GM23248 (cell line): ENCODE data around the gene LENG9. TPM values are rescaled to one million over a fixed set of nuclear protein-coding genes. Genes with fewer than 3 reads are reported as not detected.

Source experiments
- DNase-seq: peaks from one replicate; pipeline ENCODE4 v3.0.0-alpha.2; 2015
- H2AFZ ChIP-seq: fragments of 200-600 bp; sonication (generic); 2 replicates; pipeline ENCODE4 v1.6.1; 2016; ENCODE audit warnings: antibody characterized with exemption
- H3F3A ChIP-seq: fragments of 200-600 bp; sonication (generic); 2 replicates; pipeline ENCODE4 v1.6.1; 2016; ENCODE audit warnings: mild to moderate bottlenecking, antibody characterized with exemption, mixed run types; ENCODE audit not compliant: insufficient read depth
- H3K27ac ChIP-seq: fragments of 200-600 bp; sonication (generic); 2 replicates; pipeline ENCODE4 v1.5.1; 2016; ENCODE audit warnings: mild to moderate bottlenecking
- H3K27me3 ChIP-seq: fragments of 200-600 bp; sonication (generic); replicated peaks from 2 replicates; pipeline ENCODE4 v1.6.1; 2016; ENCODE audit warnings: mild to moderate bottlenecking; ENCODE audit not compliant: insufficient read depth
- H3K36me3 ChIP-seq: fragments of 200-600 bp; sonication (generic); 2 replicates; pipeline ENCODE4 v1.6.1; 2016; ENCODE audit warnings: low read depth, mild to moderate bottlenecking
- H3K4me1 ChIP-seq: fragments of 200-600 bp; sonication (generic); 2 replicates; pipeline ENCODE4 v1.6.1; 2016; ENCODE audit warnings: mild to moderate bottlenecking; ENCODE audit not compliant: insufficient read depth
- H3K4me2 ChIP-seq: fragments of 200-600 bp; sonication (generic); one replicate; pipeline ENCODE4 v1.6.1; 2016; ENCODE audit warnings: mild to moderate bottlenecking; ENCODE audit not compliant: unreplicated experiment
- H3K4me3 ChIP-seq: fragments of 200-600 bp; sonication (generic); 2 replicates; pipeline ENCODE4 v1.5.1; 2016; ENCODE audit warnings: mild to moderate bottlenecking
- H3K79me2 ChIP-seq: fragments of 200-600 bp; sonication (generic); 2 replicates; pipeline ENCODE4 v1.6.1; 2016; ENCODE audit warnings: mild to moderate bottlenecking; ENCODE audit not compliant: insufficient read depth
- H3K9ac ChIP-seq: fragments of 200-600 bp; sonication (generic); 2 replicates; pipeline ENCODE4 v1.6.1; 2016; ENCODE audit warnings: mild to moderate bottlenecking
- H3K9me2 ChIP-seq: fragments of 200-600 bp; sonication (generic); 2 replicates; pipeline ENCODE4 v1.6.1; 2016; ENCODE audit warnings: mixed run types, mild to moderate bottlenecking, moderate library complexity; ENCODE audit not compliant: insufficient read depth
- H3K9me3 ChIP-seq: fragments of 200-600 bp; sonication (generic); one replicate; pipeline ENCODE4 v1.6.1; 2017; ENCODE audit warnings: low read depth
- H4K20me1 ChIP-seq: fragments of 200-600 bp; sonication (generic); 2 replicates; pipeline ENCODE4 v1.6.0; 2016; ENCODE audit not compliant: insufficient read depth
- EZH2 ChIP-seq: fragments of 200-600 bp; sonication (generic); IDR thresholded peaks from 2 replicates; pipeline ENCODE4 v1.6.1; 2018; ENCODE audit warnings: antibody characterized with exemption, mild to moderate bottlenecking; ENCODE audit not compliant: insufficient read depth, poor library complexity, severe bottlenecking
- EZH2phosphoT487 ChIP-seq: fragments of 200-600 bp; sonication (generic); IDR thresholded peaks from 2 replicates; pipeline ENCODE4 v1.6.1; 2018; ENCODE audit warnings: antibody characterized with exemption, moderate library complexity, mild to moderate bottlenecking, low read depth; ENCODE audit not compliant: insufficient read depth
- WGBS, 2 experiments: methylation state at CpG; one replicate each; pipeline ENCODE4 v1.1.6; 2015 to 2017; ENCODE audit warnings: low lambda C conversion rate in 2 of 2, low coverage in 1 of 2; ENCODE audit errors: missing lambda C conversion rate in 2 of 2; 5-methylcytosine and 5-hydroxymethylcytosine counted together
- in situ Hi-C: fragments of 300-500 bp; cut with MboI; formaldehyde crosslinking; loops from 2 replicates; pipeline ENCODE4 v1.15.0; 2020
- polyA plus RNA-seq: library from polyadenylated mRNA; unstranded; fragments of >200 nt; fragmentation: Nextera tagmentation; extraction: Ambion mirVana; gene quantifications from 2 replicates; pipeline ENCODE4 v1.2.1, GENCODE V29; 2016
- total RNA-seq: library from RNA; depleted of rRNA; stranded (reverse); fragments of >200 nt; shearing (Covaris generic); gene quantifications from 2 replicates; pipeline ENCODE4 v1.2.3, GENCODE V29; 2014

The LENG9 gene
- total and polyA plus RNA-seq, 2 experiments from 2014 or later: 0.41 to 13.5 TPM

DNA sequence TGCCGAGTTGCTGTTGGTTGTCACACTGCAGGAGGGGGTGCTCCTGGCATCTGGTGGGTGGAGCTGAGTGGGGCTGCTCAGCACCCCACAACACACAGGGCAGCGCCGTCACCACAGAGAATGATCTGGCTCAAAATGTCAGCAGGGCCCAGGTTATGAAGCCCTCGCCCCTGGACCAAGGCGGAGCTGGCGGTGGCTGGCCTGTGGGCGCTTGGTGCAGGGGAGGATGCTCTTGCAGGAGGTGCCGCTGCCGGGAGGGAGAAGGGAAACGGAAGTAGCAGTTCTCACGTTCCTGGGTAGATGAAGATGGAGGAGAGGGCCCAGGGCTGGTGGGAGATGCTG is 28.7 kb downstream of the LENG9 start:
- no peaks in the 10 kb centered on the region for H3F3A ChIP-seq

DNA sequence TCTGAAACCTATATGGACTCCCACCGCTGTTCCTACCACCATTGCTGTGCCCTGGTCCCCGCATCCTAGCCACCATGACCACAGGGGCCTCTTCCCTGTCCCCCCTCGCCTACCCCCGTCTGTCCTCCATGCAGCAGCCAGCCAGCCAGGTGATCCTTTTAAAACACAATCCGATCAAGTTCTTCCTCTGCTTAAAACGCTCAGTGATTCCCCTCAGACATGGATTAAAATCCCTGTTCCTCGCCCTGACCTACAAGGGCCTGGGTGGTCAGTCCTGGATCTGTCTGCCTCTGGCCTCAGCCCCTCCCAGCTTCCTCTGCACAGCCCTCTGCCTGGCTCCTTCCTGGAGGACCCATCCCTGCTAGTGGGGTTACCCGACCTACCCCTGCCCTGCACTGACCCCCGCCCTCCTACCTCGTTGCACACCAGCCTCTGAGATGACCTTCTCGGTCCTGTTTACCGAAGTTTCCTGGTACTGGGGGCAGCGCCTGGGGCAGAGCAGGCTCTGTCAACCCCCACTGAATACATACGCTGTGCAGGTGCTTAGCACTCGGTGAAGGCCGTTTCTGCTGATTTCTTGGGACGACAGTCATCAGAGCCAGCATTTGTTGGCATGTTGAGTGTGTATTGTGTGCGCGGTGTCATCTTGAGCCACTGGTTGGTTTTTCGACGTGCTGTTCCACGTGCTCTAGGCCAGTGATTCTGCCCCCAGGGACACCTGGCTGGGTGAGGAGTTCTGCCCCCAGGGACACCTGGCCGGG is 29.3 kb downstream of the LENG9 start:
- Histone ChIP-seq H3K27ac (no peak overlapping the region), H3F3A (no peaks in the 10 kb centered on the region), H2AFZ (no peak overlapping the region), H4K20me1 (no peaks in the 10 kb centered on the region), H3K4me2 (no peak overlapping the region), H3K27me3 (no peaks in the 10 kb centered on the region), H3K9me2 (no peaks in the 10 kb centered on the region), H3K36me3 (no peaks in the 10 kb centered on the region), H3K9ac (no peak overlapping the region), H3K79me2 (peaks cover 5% of the 10 kb centered on the region; the same call in 1 of the 2 replicates), H3K9me3 (no peaks in the 10 kb centered on the region), H3K4me1 (no peaks in the 10 kb centered on the region), H3K4me3 (no peak overlapping the region)
- in situ Hi-C loops: no loop called here
- 54 to 61% methylated on average over 23 of the region's 23 CpGs for WGBS, 2 experiments
- TF ChIP-seq EZH2phosphoT487 (no peak), EZH2 (no peak)
- no peak for DNase-seq

More for the DNA sequence above, 28.7 kb downstream of the LENG9 start:
- no peak overlapping the region for H3K4me2 ChIP-seq
- no peaks in the 10 kb centered on the region for H4K20me1 ChIP-seq
- in situ Hi-C loops: no loop called here
- no peaks in the 10 kb centered on the region for H3K9me2 ChIP-seq
- no peak for DNase-seq
- H3K4me3 ChIP-seq: no peak overlapping the region
- H3K27ac ChIP-seq: no peak overlapping the region
- TF ChIP-seq EZH2phosphoT487 (no peak), EZH2 (no peak)
- H3K9ac ChIP-seq: no peak overlapping the region
- no peaks in the 10 kb centered on the region for H3K9me3 ChIP-seq
- no peaks in the 10 kb centered on the region for H3K36me3 ChIP-seq
- H3K79me2 ChIP-seq: peaks cover 5% of the 10 kb centered on the region; the same call in 1 of the 2 replicates
- no peaks in the 10 kb centered on the region for H3K4me1 ChIP-seq
- H3K27me3 ChIP-seq: no peaks in the 10 kb centered on the region
- 48 to 52% methylated on average over 11 of the region's 11 CpGs for WGBS, 2 experiments
- H2AFZ ChIP-seq: no peak overlapping the region

DNA sequence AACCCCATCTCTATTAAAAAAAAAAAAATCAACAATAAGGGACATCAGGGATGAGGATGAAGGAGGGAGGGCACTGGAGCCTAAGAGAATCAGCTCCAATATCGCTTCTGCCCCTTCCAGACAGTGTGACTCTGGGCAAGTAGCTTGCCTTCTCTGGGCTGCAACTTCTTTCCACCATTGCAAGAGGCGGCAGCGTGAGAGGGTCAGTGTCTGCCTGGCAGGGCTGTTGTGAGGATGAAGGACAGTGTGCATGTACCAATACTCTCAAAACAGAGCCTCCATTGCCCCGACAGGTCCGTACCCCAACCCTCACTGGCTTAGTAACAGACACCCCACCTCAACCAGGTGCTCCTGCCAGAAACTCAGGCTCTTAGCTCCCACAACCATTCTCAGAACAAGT is 29.9 kb downstream of the LENG9 start:
- Histone ChIP-seq H4K20me1 (no peaks in the 10 kb centered on the region), H3K9ac (no peak overlapping the region), H3K4me3 (no peak overlapping the region), H2AFZ (no peak overlapping the region), H3K36me3 (no peaks in the 10 kb centered on the region), H3K9me2 (no peaks in the 10 kb centered on the region), H3F3A (no peaks in the 10 kb centered on the region), H3K9me3 (no peaks in the 10 kb centered on the region), H3K27me3 (no peaks in the 10 kb centered on the region), H3K4me2 (no peak overlapping the region), H3K27ac (no peak overlapping the region), H3K4me1 (no peaks in the 10 kb centered on the region), H3K79me2 (peaks cover 5% of the 10 kb centered on the region; the same call in 1 of the 2 replicates)
- TF ChIP-seq EZH2phosphoT487 (no peak), EZH2 (no peak)
- in situ Hi-C loops: no loop called here
- WGBS, 2 experiments: 58 to 63% methylated on average over 5 of the region's 5 CpGs
- DNase-seq: no peak

DNA sequence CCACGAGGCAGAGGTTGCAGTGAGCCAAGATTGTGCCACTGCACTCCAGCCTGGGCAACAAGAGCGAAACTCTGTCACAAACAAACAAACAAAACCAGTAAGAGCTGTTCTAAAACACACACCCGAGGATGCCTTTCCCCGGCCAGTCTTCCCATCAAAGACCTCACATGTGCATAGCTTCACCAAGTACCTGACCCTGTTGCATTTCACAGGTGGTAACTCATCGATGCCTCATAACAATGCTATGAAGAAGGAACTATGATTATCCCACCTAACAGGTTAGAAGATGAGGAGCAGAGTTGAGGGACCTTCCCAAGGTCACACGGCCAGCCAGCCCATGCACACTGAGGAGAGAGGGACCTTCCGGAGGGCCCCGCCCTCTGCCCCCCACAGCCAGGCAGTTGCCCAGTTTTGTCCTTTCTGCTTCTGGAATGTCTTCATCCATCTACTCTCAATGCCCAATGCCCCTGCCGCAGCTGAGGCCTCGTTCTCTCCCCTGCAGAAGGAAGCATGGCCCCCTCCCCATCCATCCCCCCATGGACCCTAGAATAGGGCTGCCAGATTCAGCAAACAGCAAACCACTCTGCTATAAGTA is 31.3 kb downstream of the LENG9 start:
- in situ Hi-C loops: no loop called here
- no peak for DNase-seq

More for the DNA sequence above, 31.3 kb downstream of the LENG9 start:
- no peak for TF ChIP-seq EZH2phosphoT487
- no peak for TF ChIP-seq EZH2
- Histone ChIP-seq H3K27ac (no peak overlapping the region), H3K36me3 (no peaks in the 10 kb centered on the region), H3K4me2 (no peak overlapping the region), H3K9me2 (no peaks in the 10 kb centered on the region), H4K20me1 (no peaks in the 10 kb centered on the region), H3K9me3 (no peaks in the 10 kb centered on the region), H3K4me3 (no peak overlapping the region), H3K9ac (no peak overlapping the region), H2AFZ (no peak overlapping the region), H3K79me2 (no peaks in the 10 kb centered on the region), H3K4me1 (no peaks in the 10 kb centered on the region), H3F3A (no peaks in the 10 kb centered on the region), H3K27me3 (no peaks in the 10 kb centered on the region)
- WGBS, 2 experiments: 58 to 59% methylated on average over 10 of the region's 10 CpGs
